Neural cell (in vitro differentiated cells): Measurements from ENCODE around the gene CELF4. TPM values are rescaled to one million over a fixed set of nuclear protein-coding genes. Genes with fewer than 3 reads are reported as not detected.

Experiments used
- H2AFZ ChIP-seq: fragments of 200-600, 300-800 bp; sonication (generic), shearing (Covaris generic); 2 replicates; pipeline ENCODE4 v1.6.0; 2014; ENCODE audit warnings: low read depth, mild to moderate bottlenecking, antibody characterized with exemption, low read length, moderate library complexity
- H3F3A ChIP-seq: fragments of 200-600 bp; shearing (Covaris generic); 2 replicates; pipeline ENCODE4 v1.6.1; 2016; ENCODE audit warnings: mild to moderate bottlenecking, moderate library complexity, mixed read lengths, antibody characterized with exemption, low read length; ENCODE audit not compliant: insufficient read depth, poor library complexity, severe bottlenecking
- H3K27ac ChIP-seq: fragments of 200-600, 300-800 bp; sonication (generic), shearing (Covaris generic); 2 replicates; pipeline ENCODE4 v1.5.1; 2014; ENCODE audit warnings: mild to moderate bottlenecking, low read length, moderate library complexity
- H3K27me3 ChIP-seq: fragments of 300-800, 200-600 bp; sonication (generic), shearing (Covaris generic); 2 replicates; pipeline ENCODE4 v1.6.0; 2014; ENCODE audit warnings: mild to moderate bottlenecking, low read depth, low read length, moderate library complexity; ENCODE audit not compliant: insufficient read depth
- H3K36me3 ChIP-seq: fragments of 300-800, 200-600 bp; sonication (generic), shearing (Covaris generic); 2 replicates; pipeline ENCODE4 v1.5.1; 2014; ENCODE audit warnings: mild to moderate bottlenecking, antibody characterized with exemption, low read length, moderate library complexity; ENCODE audit not compliant: insufficient read depth
- H3K4me2 ChIP-seq: fragments of 300-800, 200-600 bp; sonication (generic), shearing (Covaris generic); 2 replicates; pipeline ENCODE4 v1.6.0; 2014; ENCODE audit warnings: mild to moderate bottlenecking, low read length
- H3K4me3 ChIP-seq: fragments of 300-800, 200-600 bp; sonication (generic), shearing (Covaris generic); 2 replicates; pipeline ENCODE4 v1.5.1; 2014; ENCODE audit warnings: mild to moderate bottlenecking, low read length, moderate library complexity
- H3K79me2 ChIP-seq: fragments of 200-600 bp; shearing (Covaris generic); replicated peaks from 2 replicates; pipeline ENCODE4 v1.6.0; 2014; ENCODE audit warnings: mild to moderate bottlenecking, low read length, moderate library complexity; ENCODE audit not compliant: insufficient read depth
- H3K9ac ChIP-seq: fragments of 300-800, 200-600 bp; sonication (generic), shearing (Covaris generic); 2 replicates; pipeline ENCODE4 v1.6.1; 2016; ENCODE audit warnings: mild to moderate bottlenecking, low read length, mixed read lengths
- H3K9me2 ChIP-seq: fragments of 200-600 bp; shearing (Covaris generic); 2 replicates; pipeline ENCODE4 v1.6.1; 2016; ENCODE audit warnings: mild to moderate bottlenecking, low read length, mixed read lengths; ENCODE audit not compliant: insufficient read depth
- H3K9me3 ChIP-seq: fragments of 200-600, 300-800 bp; sonication (generic), shearing (Covaris generic); 2 replicates; pipeline ENCODE4 v1.6.1; 2016; ENCODE audit warnings: mild to moderate bottlenecking, mixed run types, low read length, moderate library complexity, mixed read lengths
- H4K20me1 ChIP-seq: fragments of 200-600 bp; shearing (Covaris generic); 2 replicates; pipeline ENCODE4 v1.6.1; 2016; ENCODE audit warnings: mild to moderate bottlenecking, mixed run types; ENCODE audit not compliant: insufficient read depth
- EP300 ChIP-seq: fragments of 450-650 bp; conservative IDR thresholded peaks from 2 replicates; pipeline ENCODE4 v1.6.1; 2014; ENCODE audit warnings: antibody characterized with exemption, mild to moderate bottlenecking, moderate library complexity; ENCODE audit not compliant: poor library complexity, severe bottlenecking
- EZH2 ChIP-seq: fragments of 200-600, 300-800 bp; shearing (Covaris generic), sonication (generic); IDR thresholded peaks from 2 replicates; pipeline ENCODE4 v1.6.1; 2014; ENCODE audit warnings: antibody characterized with exemption, low read length, borderline replicate concordance, mild to moderate bottlenecking; ENCODE audit not compliant: insufficient read depth, poor library complexity, severe bottlenecking
- MXI1 ChIP-seq: fragments of 450-650 bp; conservative IDR thresholded peaks from 2 replicates; pipeline ENCODE4 v1.6.1; 2014; ENCODE audit warnings: antibody characterized with exemption, mild to moderate bottlenecking; ENCODE audit not compliant: poor library complexity, severe bottlenecking
- POLR2AphosphoS5 ChIP-seq: IDR thresholded peaks from 2 replicates; pipeline ENCODE4 v1.6.1; 2012
- RAD21 ChIP-seq: fragments of 450-650 bp; conservative IDR thresholded peaks from 2 replicates; pipeline ENCODE4 v1.6.1; 2014; ENCODE audit warnings: antibody characterized with exemption, mild to moderate bottlenecking, moderate library complexity
- SMC3 ChIP-seq: fragments of 450-650 bp; conservative IDR thresholded peaks from 2 replicates; pipeline ENCODE4 v1.6.1; 2014; ENCODE audit warnings: antibody characterized with exemption, mild to moderate bottlenecking, moderate library complexity; ENCODE audit not compliant: poor library complexity
- TAF1 ChIP-seq: IDR thresholded peaks from 2 replicates; pipeline ENCODE4 v1.6.1; 2012; ENCODE audit warnings: low read depth
- polyA plus RNA-seq: library from polyadenylated mRNA; depleted of rRNA; stranded (reverse); fragments of >200 nt; gene quantifications from 2 replicates; pipeline ENCODE4 v1.2.3, GENCODE V29; 2014
- TF ChIP-seq, protein P1 (sequence below): IDR thresholded peaks from 2 replicates; pipeline ENCODE4 v1.6.1; 2012; ENCODE audit warnings: borderline replicate concordance
- TF ChIP-seq, protein P2 (sequence below): fragments of 450-650 bp; IDR thresholded peaks from 2 replicates; pipeline ENCODE4 v1.5.1; 2014; ENCODE audit warnings: antibody characterized with exemption, mild to moderate bottlenecking, moderate library complexity; ENCODE audit not compliant: poor library complexity, severe bottlenecking

CELF4 gene
- polyA plus RNA-seq, 1 donor from 2014 or later: 191 TPM

DNA sequence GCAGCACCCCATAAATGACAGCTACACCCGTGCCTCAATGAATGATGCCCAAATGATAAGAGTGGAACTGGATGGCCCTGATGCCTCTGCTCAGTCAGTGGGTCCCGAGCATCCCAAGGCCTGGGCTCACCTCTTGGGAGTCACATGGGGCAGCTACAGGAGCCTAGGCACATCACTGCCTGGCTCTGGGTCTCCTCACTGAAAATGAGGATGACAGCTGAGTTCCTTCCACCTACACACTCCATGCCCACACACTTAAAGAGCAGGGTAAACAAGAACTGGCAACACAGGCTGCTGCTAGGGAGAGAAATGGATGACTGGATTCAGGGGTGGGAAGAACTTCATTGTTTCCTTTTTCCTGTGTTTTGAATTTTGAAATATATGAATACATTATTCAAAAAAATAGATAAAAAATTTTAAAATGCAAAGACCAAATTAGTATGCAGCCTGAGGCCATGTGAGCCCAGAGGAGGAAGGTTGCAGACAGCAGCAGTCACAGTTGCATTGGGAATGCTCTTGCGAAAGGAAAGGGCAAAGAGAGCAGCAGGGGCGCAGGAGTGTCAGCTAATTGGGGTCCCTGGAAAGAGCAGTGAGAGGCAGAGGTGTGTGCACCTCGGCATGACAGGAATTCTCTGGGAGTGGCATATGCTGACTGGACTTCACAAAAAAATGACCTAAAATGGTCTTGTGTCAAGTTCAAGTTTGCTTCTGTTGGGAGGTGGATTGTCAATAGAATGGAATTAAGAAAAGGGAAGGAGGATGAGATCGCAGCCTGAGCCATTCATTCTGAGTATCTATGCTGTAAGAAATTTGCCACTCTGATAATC lies 327.1 kb downstream of the CELF4 start:
- Histone ChIP-seq H3K27me3 (no peaks in the 10 kb centered on the region), H2AFZ (no peak overlapping the region), H3K9ac (no peak overlapping the region), H3K9me3 (no peaks in the 10 kb centered on the region), H3F3A (no peaks in the 10 kb centered on the region), H4K20me1 (no peaks in the 10 kb centered on the region), H3K27ac (no peak overlapping the region), H3K4me3 (no peak overlapping the region), H3K79me2 (no peaks in the 10 kb centered on the region), H3K9me2 (no peaks in the 10 kb centered on the region), H3K4me2 (no peak overlapping the region), H3K36me3 (no peaks in the 10 kb centered on the region)
- TF ChIP-seq EP300: no peak
- TF ChIP-seq, protein P1, sequence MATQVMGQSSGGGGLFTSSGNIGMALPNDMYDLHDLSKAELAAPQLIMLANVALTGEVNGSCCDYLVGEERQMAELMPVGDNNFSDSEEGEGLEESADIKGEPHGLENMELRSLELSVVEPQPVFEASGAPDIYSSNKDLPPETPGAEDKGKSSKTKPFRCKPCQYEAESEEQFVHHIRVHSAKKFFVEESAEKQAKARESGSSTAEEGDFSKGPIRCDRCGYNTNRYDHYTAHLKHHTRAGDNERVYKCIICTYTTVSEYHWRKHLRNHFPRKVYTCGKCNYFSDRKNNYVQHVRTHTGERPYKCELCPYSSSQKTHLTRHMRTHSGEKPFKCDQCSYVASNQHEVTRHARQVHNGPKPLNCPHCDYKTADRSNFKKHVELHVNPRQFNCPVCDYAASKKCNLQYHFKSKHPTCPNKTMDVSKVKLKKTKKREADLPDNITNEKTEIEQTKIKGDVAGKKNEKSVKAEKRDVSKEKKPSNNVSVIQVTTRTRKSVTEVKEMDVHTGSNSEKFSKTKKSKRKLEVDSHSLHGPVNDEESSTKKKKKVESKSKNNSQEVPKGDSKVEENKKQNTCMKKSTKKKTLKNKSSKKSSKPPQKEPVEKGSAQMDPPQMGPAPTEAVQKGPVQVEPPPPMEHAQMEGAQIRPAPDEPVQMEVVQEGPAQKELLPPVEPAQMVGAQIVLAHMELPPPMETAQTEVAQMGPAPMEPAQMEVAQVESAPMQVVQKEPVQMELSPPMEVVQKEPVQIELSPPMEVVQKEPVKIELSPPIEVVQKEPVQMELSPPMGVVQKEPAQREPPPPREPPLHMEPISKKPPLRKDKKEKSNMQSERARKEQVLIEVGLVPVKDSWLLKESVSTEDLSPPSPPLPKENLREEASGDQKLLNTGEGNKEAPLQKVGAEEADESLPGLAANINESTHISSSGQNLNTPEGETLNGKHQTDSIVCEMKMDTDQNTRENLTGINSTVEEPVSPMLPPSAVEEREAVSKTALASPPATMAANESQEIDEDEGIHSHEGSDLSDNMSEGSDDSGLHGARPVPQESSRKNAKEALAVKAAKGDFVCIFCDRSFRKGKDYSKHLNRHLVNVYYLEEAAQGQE: no peak
- TF ChIP-seq TAF1: no peak
- TF ChIP-seq MXI1: no peak
- no peak for TF ChIP-seq EZH2
- TF ChIP-seq, protein P2, sequence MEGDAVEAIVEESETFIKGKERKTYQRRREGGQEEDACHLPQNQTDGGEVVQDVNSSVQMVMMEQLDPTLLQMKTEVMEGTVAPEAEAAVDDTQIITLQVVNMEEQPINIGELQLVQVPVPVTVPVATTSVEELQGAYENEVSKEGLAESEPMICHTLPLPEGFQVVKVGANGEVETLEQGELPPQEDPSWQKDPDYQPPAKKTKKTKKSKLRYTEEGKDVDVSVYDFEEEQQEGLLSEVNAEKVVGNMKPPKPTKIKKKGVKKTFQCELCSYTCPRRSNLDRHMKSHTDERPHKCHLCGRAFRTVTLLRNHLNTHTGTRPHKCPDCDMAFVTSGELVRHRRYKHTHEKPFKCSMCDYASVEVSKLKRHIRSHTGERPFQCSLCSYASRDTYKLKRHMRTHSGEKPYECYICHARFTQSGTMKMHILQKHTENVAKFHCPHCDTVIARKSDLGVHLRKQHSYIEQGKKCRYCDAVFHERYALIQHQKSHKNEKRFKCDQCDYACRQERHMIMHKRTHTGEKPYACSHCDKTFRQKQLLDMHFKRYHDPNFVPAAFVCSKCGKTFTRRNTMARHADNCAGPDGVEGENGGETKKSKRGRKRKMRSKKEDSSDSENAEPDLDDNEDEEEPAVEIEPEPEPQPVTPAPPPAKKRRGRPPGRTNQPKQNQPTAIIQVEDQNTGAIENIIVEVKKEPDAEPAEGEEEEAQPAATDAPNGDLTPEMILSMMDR: no peak
- no peak for TF ChIP-seq POLR2AphosphoS5
- TF ChIP-seq SMC3: no peak
- TF ChIP-seq RAD21: no peak

DNA sequence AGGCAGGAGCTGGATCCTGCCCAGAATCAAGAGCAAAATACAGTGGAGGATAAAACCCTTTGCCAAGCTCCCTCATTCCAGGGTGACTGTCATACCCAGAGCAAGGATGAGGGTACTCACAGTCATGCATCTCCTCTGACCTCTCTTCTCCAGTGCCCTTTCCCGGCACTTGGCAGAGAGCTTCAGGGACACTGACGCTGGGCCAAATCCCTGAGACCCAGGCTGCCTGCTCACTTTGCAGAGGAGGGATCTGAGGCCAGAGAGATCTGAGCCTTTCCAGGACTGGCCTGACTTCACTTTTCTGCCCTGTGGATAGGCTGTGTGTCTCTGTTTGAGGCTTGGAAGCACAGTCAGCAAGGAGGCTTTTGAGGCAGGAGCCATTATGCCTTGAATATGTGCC lies 330.0 kb downstream of the CELF4 start:
- no peak overlapping the region for H3K9ac ChIP-seq
- H3K27me3 ChIP-seq: no peaks in the 10 kb centered on the region
- H2AFZ ChIP-seq: no peak overlapping the region
- H3F3A ChIP-seq: no peaks in the 10 kb centered on the region
- no peaks in the 10 kb centered on the region for H3K9me3 ChIP-seq
- H3K27ac ChIP-seq: no peak overlapping the region
- no peak overlapping the region for H3K4me3 ChIP-seq
- no peaks in the 10 kb centered on the region for H3K9me2 ChIP-seq
- no peaks in the 10 kb centered on the region for H3K79me2 ChIP-seq
- TF ChIP-seq SMC3 (no peak), POLR2AphosphoS5 (no peak), EP300 (no peak), RAD21 (no peak), TAF1 (no peak), MXI1 (no peak), EZH2 (no peak)
- TF ChIP-seq, protein P2: no peak
- TF ChIP-seq, protein P1: no peak
- H3K36me3 ChIP-seq: no peaks in the 10 kb centered on the region
- H3K4me2 ChIP-seq: no peak overlapping the region
- no peaks in the 10 kb centered on the region for H4K20me1 ChIP-seq
